Hindlimb muscle (tissue), 1 donor: ENCODE measurements around the gene STK24. TPM values are rescaled to one million over a fixed set of nuclear protein-coding genes. Genes with fewer than 3 reads are reported as not detected.
"Not testable (repeated sequence)": the region's sequence is repeated elsewhere in the genome, so short reads cannot be mapped to it uniquely, and the experiment has no call there.

Experiments used
- DNase-seq: peaks from one replicate; pipeline ENCODE4 v3.0.0-alpha.2; 2013
- polyA plus RNA-seq: library from polyadenylated mRNA; unstranded; fragments of 120-200 nt; gene quantifications from one replicate; pipeline ENCODE4 v1.2.1, GENCODE V29; 2013; ENCODE audit not compliant: insufficient read length

The STK24 gene
- polyA plus RNA-seq, 1 donor = 43.1 TPM

DNA sequence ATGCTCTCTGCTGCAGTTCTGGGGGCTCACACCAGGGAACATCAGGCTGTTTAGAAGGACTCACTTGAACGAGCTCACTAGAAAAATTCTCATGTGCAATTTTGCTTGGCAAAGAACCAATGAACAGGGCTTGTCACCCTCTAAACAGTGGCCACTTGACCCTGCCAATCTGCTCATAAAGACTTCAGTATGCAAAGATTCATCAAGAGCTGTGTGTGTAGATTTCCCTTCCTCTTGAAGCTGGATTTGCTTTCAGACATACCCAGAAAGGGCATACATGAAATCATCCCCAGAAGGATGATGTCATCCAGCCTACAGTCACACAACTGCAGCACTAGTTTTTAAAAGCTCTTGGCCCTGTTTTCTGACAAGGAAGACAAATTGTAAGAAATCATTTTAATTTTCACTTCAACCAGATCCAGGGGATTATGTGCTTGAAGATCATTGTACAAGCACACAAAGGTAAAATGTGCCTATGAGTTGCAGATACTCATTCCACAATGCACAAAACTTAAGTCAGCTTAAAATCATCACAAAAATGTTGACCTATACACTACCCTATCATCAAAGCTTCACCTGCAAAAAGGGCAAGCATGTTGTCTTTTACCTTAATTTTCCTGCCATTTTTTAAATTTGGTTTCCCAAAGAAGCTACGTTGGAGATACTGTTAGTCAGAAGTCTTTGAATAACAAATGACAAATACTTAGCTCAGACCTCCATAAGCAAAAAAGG is 5.2 kb upstream of the STK24 start:
- no peak for DNase-seq

DNA sequence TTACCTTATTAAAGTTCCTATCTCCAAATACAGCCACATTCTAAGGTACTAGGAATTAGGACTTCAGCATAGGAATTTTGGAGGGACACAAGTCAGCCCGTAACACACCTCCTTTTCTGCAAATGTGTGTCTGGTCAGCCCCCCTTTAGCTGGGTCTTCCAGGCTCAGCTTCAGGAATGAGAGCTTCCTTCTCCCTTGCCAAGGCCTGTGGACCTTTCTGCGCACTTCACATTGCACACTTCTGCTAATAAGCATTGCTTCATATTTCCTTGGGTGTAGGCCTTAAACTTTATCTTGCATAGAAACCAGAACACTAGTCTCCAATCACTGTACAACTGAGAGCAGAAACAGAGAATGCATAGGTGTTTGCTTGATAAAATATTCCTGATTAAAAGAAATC is 4.5 kb upstream of the STK24 start:
- no peak for DNase-seq

DNA sequence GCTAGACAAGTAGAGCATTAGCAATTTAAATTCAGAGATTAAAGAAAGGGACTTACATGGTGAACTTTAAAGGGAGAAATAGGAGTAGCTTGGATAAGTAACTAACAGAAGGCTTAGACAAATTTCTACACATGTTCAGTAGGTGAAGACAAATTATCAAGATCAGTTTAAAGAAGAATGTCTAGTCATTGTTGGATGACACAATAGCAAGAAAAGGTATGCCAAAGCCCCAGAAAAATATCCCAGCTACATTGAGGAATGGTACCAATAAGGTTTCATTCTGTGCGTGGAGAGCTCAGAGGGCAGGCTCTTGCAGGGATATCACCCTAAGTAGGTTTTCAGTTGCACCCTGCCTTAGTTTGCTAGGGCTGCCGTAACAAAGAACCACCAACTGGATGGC is 3.5 kb upstream of the STK24 start:
- DNase-seq = no peak

DNA sequence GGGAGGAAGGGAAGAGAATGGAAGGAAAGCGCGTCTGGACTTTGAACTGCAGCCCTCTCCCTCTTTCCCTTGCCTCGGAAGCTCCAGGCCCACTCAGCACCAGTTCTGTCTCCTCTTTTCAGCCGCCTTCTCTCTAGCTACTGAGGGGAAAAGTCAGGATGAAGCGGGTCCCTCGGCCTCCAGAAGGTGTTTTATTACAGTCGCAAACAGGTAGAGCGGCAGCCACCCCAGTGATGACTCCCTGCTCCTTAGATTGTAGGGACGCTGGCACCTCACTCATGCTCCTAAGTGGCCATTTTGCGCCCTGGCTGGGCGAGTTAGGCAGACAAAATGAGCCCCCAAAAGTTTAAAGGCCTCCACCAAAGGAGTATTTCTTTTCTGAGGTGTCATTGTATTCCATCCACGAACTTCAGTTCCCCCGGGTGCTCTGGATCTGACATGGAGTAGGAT is 954 bp upstream of the STK24 start:
- DNase-seq = no peak

DNA sequence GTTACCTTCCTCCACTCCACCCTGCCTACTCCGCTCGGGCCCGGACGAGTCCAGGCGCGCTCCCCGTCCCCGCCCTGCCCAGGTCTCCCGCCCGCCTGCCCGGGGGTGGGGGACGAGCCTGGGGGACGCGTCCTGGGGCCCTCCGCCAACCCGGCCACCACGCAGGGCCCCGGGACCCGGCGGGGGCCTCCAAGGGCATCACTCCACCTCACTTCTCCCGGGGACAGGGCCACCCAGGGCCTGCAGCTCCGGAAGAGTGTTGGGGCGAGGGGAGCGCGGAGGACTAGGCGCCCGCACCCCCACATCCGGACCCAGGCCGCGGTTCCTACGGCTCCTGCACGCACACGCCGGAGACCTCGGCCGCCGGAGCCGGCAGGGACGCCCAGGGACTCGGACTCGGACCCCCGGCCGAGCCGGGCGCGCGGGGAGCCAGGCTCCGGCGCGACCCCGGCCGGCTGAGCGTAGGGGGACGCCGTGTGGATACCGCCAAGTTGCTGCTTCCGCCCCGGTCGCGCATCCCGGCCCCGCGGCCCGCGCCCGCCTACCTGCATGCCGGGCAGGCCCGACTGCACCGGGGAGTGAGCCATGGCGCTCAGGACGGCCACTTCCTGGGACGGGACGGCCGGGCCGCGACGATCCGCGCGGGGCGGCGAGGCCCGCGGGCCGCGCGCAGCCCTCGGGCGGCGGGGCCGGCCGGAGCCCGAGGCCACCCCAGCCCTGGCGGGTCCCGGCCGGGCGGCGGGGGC is 534 bp downstream of the STK24 start:
- DNase-seq = peak; percentile 63

DNA sequence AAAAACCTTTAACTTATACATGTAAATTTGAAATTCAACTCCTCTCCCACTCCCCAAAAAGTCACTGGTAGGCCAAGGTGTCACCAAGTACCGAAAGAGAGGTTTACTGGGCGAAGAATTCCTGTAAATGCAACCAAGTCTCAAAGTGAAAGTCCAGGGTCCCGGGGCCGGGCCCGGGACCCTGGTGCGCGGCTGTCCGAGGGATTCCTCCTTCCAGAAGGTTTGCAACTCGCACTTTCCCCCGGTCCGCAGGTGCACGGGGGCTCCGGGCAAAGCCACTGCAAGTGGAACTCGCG is 1.1 kb downstream of the STK24 start:
- no peak for DNase-seq

DNA sequence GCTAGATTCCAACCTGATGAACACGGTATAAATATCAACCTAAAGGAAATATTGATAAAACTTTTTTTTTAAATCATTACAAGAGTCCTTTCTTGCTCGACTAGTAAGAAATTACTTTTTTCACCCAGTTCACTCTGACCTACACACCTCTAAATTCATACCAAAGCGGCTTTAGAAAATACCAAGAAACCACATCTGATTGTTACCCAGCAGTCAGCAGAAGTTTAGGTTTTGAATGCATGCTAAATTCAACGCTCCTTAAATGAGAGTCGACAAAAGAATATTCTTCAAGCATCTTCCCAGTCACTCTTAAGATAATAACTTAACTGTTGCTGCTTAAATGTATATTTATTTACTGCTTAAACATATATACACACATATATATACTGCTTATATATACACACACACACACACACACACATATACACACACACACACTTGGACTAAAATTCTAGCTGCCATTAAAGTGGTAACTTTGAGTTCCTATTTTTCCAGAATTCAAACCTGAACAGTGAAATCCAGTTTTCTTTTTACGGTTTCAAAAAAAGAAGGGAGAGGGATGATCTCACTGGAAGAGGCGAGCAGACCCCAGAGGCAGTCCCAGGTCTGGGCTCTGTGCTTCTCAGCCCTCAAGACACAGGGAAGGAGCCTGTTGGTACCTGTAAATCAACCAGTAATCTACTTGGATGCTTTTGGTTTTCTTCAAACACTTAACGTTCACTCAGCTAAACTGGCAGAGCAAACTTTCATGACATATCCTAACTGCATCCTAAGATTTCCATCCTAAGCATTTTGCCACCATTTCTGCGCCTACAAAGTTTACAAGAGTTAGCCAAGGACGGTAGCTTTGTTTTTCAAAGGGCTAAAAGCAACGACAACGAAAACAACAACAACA is 1.7 kb downstream of the STK24 start:
- DNase-seq = no peak

DNA sequence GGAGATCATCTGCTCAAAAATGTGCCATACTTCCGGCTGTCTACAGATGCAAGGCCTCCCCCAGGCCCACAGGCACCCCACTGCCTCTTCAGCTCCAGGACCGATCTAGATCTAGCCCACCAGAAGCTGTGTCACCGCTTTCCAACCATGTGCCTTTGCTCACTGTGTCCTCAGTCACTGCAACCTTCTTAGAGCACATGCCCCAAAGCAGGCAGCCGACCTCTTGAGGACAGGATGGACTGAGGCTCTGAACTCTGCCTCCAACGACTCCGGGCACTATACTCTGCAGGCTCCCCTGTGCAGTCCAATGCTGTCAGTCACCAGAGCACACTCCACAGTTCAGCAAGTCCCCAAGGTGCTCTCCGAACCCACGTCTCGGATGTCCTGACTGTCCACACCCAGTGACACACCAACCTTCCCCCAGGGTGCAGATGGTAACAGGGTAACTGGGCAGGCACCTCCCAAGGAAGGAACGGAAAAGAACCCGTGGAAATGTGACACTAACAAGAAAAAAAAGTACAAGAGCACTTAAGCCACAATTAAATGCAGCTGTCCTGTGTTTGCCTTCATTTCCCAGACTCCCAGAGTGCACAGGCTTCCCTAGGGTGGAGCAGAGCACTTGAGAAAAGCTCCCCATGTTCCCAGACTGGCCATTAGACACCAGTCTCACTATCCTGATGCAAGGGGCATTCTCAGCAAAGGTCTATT is 4.8 kb downstream of the STK24 start:
- DNase-seq = no peak

DNA sequence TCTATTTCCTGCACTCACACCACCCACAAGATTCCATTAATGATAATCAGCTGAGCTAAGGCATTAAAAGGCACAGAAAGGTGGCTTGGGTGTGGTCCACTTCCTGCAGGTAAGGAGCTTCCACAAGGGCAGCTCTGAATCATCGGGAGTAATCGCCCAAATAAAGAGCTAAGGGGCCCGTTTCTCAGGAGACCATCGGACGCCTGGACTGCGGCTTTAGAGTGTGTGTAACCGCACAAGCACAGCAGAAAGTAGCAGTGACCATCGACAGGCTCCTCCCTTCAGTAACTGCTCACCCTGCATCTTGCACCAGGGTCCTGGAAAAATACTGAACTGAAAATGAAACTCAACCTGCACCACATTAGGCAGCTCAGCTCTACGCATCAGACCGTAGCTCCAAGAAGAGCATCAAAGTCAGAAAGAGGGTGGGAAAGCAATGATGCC is 6.0 kb downstream of the STK24 start:
- no peak for DNase-seq

DNA sequence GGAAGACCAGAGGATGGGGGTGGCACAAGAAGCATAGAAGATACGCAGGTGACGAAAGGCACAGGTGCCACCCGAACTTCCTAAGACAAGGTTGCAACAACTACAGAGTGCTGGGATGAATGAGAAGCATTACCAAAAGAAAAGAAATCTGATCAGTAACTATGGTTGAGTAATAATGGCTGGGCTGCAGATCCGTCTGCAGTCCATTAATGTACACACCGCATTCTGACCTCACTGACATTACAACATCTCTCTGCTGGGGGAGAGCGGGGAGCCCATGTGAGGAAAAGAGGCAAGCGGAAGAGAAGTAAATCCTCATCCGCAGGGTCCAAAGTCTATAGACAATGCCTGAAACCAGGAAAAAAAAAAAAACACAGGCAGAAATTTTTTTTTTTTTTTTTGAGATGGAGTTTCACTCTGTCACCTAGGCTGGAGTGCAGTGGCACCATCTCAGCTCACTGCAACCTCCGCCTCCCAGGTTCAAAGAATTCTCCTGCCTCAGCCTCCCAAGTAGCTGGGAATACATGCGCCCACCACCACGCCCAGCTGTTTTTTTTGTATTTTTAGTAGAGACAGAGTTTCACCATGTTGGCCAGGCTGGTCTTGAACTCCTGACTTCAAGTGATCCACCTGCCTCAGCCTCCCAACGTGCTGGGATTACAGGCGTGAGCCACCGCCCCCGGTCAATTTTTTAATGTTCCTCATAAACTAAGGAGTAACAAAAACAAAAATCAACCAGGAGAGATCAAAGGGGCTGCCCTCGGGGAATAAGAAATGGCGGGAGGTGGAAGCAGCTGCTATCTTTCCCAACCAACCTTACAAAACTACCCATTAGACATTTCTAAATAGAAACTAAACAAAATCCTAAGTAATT is 7.2 kb downstream of the STK24 start:
- DNase-seq = not testable (repeated sequence)

DNA sequence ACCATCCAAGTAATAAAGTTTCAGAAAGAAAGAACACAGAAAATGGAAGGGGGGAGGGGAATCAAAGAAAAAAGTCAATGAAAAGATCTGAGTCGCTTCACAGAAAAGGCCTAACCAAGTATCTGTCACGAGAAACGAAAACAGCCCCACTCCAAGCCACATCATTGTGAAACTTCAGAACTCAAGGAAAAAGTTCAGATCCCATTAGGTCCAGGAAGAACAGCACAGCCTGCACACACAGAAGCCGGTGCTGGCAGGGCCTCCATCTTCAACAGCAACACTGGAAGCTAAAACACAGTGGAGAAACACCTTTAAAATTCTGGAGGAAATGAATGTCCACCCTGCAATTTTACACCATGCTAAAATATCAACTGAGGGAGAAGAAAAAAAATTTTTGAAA is 8.0 kb downstream of the STK24 start:
- no peak for DNase-seq

DNA sequence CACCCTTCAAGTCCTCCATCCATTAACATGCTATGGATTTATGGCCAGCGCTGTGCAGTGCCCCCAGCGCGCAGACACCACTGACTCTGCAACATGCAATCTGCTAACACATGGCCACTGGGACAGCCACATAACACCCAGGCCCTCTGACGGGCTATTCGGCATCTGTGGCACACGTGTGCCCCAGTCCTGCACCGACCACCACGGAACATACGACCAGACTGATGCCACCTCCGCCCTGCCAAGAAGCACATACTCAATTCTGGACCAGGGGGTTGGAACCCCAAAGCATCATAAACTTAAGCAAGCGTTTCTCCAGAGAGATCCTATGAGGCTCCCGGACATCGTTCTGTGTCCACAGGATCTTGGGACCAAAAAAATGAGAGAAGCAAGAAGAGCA is 9.8 kb downstream of the STK24 start:
- DNase-seq = no peak

DNA sequence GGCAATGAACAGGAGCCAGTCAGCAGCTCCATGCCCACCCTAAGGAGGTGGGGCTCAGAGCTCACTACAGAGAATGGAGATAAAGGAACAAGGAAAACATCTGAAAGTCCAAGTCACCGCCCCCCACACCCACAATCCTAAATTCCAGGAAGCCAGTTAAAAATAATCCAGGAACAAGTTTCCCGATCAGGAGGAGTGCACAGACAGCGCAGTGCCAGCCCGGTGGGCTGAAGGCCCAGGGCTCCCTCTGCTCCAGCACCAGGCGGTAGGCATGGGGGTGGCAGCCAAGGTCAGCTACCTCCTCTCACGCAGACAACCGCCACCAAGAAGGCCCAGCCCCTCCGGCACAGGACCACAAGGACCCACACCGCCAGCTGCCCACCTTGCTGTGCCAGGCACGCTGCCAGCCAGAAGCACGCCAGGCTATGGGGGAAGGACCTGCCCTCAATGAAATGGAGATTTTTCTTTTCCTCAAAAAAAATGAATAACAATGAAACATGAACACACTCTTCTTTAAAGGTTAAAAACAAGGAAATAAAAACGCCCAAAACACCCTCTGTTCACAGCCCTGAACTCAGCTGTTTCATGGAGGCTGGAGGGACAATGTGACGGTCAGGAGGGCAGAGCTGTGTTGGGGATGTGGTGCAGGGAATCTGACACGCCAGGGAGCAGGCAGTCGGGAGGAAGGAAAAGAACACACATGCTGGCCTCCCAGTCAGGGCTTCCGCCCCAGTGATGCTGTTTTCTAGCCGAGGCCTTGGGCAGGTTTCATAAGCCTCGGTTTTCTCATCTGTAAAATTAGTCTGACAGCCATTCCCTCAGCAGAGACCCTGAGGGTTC is 11.0 kb downstream of the STK24 start:
- DNase-seq = no peak

DNA sequence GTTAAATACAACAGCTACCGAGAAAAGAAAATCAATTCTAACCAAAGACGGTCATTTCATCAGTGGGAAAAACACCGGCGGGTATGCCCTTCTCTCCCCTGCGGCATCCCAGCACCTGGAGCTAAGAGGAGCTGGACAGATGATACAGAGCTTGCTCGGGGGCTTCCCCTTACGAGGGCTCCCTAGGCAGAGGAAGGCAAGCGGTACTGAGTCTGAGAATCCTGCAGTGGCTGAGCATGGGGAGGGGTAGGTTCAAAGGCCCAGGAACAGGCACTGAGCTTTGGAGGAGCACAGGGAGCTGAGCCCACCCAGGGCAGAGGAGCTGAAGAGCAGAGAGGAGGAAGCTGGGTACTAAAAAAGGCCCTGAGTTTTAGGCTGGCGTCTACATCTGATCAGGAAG is 12.7 kb downstream of the STK24 start:
- no peak for DNase-seq

DNA sequence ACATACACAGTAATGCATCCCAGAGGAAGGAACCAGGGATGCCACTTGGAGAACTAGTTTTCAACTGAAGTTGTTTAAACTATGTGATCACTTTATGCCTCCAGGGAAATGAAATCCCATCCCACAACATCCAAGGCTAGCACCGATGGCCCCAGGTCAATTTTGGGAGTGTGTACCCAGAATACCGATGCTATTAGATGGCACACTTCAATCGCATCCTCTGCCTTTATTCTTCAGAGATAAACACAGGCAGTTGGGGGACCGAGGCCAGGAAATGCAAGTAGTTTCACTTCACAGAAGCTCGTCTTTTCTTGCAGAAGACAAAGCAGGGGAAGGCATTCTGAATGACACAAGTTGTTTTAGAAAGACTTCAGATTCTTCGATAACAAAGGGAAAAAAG is 13.8 kb downstream of the STK24 start:
- DNase-seq = no peak

DNA sequence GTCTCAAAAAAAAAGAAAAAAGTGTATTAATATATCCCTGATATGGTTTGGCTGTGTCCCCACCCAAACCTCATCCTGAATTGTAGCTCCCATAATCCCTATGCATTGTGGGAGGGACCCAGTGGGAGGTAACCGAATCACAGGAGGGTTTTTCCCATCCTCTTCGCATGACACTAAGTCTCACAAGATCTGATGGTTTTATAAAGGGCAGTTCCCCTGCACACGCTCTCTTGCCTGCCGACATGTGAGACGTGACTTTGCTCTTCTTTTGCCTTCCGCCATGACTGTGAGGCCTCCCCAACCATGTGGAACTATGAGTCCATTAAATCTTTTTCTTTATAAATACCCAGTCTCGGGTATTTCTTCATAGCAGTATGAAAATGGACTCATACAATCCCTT is 17.7 kb downstream of the STK24 start:
- DNase-seq = no peak

DNA sequence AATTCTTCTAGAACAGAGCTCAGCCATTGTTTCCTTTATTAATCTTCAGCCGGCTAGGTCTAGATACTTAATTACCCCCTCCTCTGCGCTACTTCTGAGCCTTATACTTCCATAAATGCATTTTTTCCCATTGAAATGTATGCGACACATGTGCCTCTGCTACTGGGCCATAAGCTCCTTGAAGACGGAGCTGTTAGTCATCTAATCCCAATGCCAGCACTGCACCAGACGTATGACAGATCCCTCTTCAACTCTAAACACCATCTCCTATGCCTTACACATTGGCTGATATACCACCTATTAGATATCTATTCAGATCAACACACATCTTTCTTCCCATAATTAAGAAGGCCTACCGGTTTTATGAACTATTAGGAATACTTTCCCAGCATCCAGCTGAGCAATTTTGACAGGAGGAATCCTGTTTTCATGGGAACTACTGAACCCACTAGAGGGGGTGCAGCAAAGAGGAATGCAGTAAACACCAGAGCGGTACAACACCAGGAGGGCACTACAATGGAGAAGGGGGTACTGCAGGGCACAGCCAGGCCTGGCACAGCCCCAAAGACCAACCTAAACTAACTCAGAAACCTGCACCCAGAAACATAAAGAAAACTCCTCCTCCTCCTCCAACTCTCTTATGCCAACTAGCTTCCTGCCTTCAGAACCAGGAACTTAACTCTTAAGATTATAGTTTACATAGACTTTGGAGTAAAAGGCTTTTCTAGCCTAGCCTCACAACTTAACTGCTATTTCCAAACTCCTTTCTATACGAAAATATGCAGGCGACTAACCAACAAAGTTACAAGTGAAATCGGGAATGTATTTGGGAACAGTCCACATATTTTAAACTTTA is 18.7 kb downstream of the STK24 start:
- no peak for DNase-seq

DNA sequence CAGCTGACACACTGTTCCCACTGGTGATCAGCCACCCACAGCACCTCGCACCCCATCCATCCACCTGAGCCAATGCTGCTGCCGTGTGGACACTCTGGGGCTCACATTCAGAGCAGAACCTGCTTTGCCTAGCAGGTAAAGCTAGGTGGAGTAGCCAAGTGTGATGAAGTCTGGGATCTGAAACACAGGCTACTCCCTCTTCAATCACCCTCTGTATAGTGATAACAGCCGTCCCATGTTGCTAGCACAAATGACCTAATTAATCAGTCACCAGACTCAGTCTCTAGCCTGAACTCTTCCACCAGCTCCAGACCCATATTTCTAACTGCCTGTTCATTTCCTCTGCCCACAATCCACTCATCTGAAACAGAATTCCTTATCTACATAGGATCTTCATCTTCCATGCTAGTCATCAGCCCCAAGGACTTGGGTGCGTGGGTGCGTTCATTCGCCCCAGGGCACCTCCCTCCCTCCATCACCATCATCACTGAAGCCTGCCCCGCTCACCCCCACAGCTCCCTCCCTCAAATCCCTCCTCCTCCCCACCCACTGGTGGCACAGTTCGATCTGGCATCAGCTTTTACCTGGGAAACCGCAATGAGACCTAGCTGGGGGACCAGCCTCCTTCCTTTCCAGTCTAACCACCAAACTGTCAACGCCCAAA is 19.8 kb downstream of the STK24 start:
- DNase-seq = no peak

DNA sequence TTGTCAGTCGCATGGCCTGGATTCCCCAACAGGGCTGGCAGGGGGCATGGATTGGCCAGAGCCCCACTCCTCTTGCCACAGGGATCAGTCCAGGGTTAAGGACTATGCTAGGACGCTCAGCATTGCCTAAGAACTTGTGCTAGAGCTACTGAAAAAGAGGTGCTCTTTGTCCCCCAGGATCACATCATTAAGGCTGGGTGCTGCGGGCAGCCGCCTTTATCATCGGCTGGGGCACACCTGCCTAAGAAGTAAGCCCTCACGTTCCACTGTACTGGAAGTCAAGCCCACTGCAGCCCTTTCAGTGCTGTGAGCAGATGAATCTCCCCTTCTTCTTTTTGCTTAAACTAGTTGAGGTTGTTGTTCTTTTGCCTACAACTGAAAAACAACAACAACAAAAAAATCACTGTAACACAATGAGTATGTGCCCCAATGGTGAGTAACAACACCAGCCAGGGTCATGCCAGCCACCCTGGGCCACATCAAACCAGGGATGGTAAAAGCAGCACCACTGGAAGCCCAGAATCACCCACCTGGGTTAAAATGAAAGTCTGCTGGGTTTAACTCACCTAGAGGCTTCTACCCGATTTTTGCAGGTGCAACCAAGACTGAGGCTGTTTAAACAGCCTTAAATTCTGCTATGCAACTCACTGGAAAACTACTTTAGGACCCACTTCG is 20.6 kb downstream of the STK24 start:
- DNase-seq = no peak
